Measurements from ENCODE around the gene FMNL2. TPM values are rescaled to one million over a fixed set of nuclear protein-coding genes. Genes with fewer than 3 reads are reported as not detected.

FMNL2 gene
- total and polyA plus RNA-seq, 8 donors: 7.8 to 100.0 (median 36.5) TPM

GRCh38 chr2:152525277-152525838 lies 190.4 kb downstream of the FMNL2 start:
- H3K9me3 ChIP-seq: no peaks in the 10 kb centered on the region
- TF ChIP-seq POLR2A (IDR thresholded peaks at IDR 0.05): no peak
- TF ChIP-seq EP300 (IDR thresholded peaks at IDR 0.05): no peak
- no peak for TF ChIP-seq CTCF (IDR thresholded peaks at IDR 0.05)
- no peak for TF ChIP-seq POLR2AphosphoS5 (IDR thresholded peaks at IDR 0.05)
- no peaks in the 10 kb centered on the region for H3K36me3 ChIP-seq
- H3K27me3 ChIP-seq: no peaks in the 10 kb centered on the region
- H3K27ac ChIP-seq: no peak overlapping the region
- 53 to 71% (median 63%) methylated on average over 6 of the region's 6 CpGs for WGBS, 5 donors
- intact Hi-C loops (cut with DNase I; ENCODE audit: low total_unique reads): no loop called here
- no peak for DNase-seq
- no peak overlapping the region for H3K4me3 ChIP-seq
- H3K4me1 ChIP-seq: peaks cover 0 to 29% (median 13%) of the 10 kb centered on the region in 4 donors

GRCh38 chr2:152529420-152530115 lies 194.6 kb downstream of the FMNL2 start:
- WGBS, 5 donors: 50 to 65% (median 53%) methylated on average over 4 of the region's 4 CpGs
- no peaks in the 10 kb centered on the region for H3K9me3 ChIP-seq
- intact Hi-C loops (cut with DNase I; ENCODE audit: low total_unique reads): no loop called here
- H3K4me1 ChIP-seq: peaks cover 0 to 34% (median 17%) of the 10 kb centered on the region in 4 donors
- H3K27ac ChIP-seq: no peak overlapping the region
- no peak for DNase-seq
- no peak for TF ChIP-seq EP300 (IDR thresholded peaks at IDR 0.05)
- TF ChIP-seq CTCF (IDR thresholded peaks at IDR 0.05): no peak
- no peak for TF ChIP-seq POLR2AphosphoS5 (IDR thresholded peaks at IDR 0.05)
- no peaks in the 10 kb centered on the region for H3K27me3 ChIP-seq
- H3K36me3 ChIP-seq: no peaks in the 10 kb centered on the region
- H3K4me3 ChIP-seq: no peak overlapping the region

DNA sequence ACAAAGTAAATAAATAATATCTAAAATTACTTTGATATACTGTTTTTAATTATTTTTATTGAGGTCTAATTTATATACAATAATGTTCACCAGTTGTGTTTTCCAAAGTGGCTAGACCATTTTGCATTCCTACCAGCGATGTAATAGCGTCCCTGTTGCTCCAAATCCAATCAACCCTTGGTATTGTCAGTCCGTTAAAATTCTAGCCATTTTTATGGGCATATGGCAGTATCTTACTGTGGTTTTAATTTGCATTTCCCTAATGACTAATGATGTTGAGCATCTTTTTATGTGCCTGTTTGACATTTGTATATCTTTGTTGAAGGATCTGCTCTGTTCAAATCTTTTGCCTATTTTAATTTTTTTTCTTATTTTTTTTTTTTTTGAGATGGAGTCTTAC lies 197.3 kb downstream of the FMNL2 start:
- H3K9me3 ChIP-seq: no peaks in the 10 kb centered on the region
- 63 to 89% (median 87%) methylated on average over 3 of the region's 3 CpGs for WGBS, 5 donors
- no peak for TF ChIP-seq POLR2A (IDR thresholded peaks at IDR 0.05)
- no peak for TF ChIP-seq EP300 (IDR thresholded peaks at IDR 0.05)
- TF ChIP-seq CTCF (IDR thresholded peaks at IDR 0.05): no peak
- TF ChIP-seq POLR2AphosphoS5 (IDR thresholded peaks at IDR 0.05): no peak
- DNase-seq: no peak
- H3K4me1 ChIP-seq: peaks cover 0 to 35% (median 18%) of the 10 kb centered on the region in 4 donors
- no peaks in the 10 kb centered on the region for H3K36me3 ChIP-seq
- no peak overlapping the region for H3K4me3 ChIP-seq
- intact Hi-C loops (cut with DNase I; ENCODE audit: low total_unique reads): no loop called here
- H3K27ac ChIP-seq: no peak overlapping the region
- H3K27me3 ChIP-seq: no peaks in the 10 kb centered on the region

DNA sequence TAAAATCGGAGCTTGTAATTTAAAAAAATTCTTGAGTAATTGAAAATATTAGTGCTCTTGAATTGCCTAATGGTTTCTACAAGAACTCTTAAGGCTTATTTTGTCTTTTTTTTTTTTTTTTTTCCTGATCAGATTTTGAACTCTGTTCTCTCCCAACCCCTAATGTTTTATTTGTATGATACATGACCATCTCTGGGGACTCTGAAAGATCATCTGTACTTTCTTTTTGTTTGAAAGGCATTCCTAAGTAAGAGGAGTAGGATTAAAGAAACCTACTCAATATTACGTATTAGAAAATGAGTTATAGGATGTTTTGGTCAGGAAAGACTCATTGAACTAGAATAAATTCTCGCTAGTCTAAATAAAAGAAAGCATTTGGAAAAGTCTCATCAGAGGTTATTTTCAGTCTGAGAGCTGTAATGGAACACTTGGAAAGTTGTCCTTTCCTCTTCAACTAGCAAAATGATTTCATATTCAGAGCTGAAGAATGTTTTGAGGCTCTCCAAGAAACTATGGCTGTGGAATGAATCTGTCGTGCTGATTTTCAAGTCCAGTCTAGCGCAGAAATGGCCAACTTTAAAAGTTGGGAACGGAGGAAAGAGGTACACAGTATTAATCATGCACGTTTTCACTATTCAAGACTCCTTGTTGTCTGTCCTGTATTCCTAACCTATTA lies 199.6 kb downstream of the FMNL2 start:
- no peaks in the 10 kb centered on the region for H3K36me3 ChIP-seq
- no peaks in the 10 kb centered on the region for H3K9me3 ChIP-seq
- H3K4me3 ChIP-seq: no peak overlapping the region
- WGBS, 5 donors: 55 to 72% (median 71%) methylated on average over 7 of the region's 7 CpGs
- intact Hi-C loops (cut with DNase I; ENCODE audit: low total_unique reads): no loop called here
- peak in 1 of 2 donors; percentile 72 for DNase-seq
- no peaks in the 10 kb centered on the region for H3K27me3 ChIP-seq
- H3K4me1 ChIP-seq: peaks cover 0 to 33% (median 15%) of the 10 kb centered on the region in 4 donors
- peak overlapping the region in 1 of 5 donors; percentile 56 for H3K27ac ChIP-seq
- TF ChIP-seq POLR2AphosphoS5 (IDR thresholded peaks at IDR 0.05): peak in 1 of 3 donors; percentile 3
- TF ChIP-seq POLR2A (IDR thresholded peaks at IDR 0.05): no peak

Measured in stomach (tissue), 9 donors.